GM12892 (cell line): Measurements from ENCODE around the gene TXNDC16.

Experiments
- POLR2A ChIP-seq: IDR thresholded peaks from 2 replicates; pipeline ENCODE4 v1.6.1; 2011; ENCODE audit warnings: low read depth, low read length, control low read depth
- POLR2AphosphoS5 ChIP-seq: IDR thresholded peaks from 2 replicates; pipeline ENCODE4 v1.6.1; 2011; ENCODE audit warnings: low read depth, low read length, control low read depth

GRCh38 chr14:52397844-52398243 lies 154.5 kb downstream of the TXNDC16 start:
- TF ChIP-seq POLR2A, result no peak
- no peak for TF ChIP-seq POLR2AphosphoS5
